ENCODE results near the gene NFU1.
A peak's percentile ranks its signal among the peaks of the same experiment; 100 is the strongest.

Gene NFU1

DNA sequence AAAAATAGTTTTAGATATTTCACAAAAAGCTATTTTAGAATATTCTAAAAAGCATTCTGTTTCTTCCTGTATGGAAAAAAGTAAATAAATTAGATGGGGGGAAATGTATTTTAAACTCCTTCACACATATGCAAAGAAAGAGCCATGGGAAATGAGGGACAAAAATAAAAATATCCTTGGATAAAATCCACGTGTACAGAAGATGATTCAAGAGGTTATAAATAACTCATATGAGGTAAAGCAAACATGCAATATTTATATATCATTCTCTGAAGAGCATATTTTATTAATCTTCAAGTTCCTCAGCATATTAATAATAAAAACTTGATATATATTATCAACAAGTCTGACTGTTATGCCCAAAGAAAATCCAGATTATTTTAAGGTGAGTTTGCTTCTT lies 41.4 kb downstream of the NFU1 start:
- Histone ChIP-seq H3K27me3 (ENCODE audit: insufficient read depth, low read depth, severe bottlenecking) (no peaks in the 10 kb centered on the region), H3K4me3 (ENCODE audit: low read depth, low read length) (no peak overlapping the region), H3K27ac (no peak overlapping the region), H3K9me3 (ENCODE audit: severe bottlenecking) (no peaks in the 10 kb centered on the region), H3K36me3 (peaks cover 40% of the 10 kb centered on the region)
- TF ChIP-seq, protein P1, sequence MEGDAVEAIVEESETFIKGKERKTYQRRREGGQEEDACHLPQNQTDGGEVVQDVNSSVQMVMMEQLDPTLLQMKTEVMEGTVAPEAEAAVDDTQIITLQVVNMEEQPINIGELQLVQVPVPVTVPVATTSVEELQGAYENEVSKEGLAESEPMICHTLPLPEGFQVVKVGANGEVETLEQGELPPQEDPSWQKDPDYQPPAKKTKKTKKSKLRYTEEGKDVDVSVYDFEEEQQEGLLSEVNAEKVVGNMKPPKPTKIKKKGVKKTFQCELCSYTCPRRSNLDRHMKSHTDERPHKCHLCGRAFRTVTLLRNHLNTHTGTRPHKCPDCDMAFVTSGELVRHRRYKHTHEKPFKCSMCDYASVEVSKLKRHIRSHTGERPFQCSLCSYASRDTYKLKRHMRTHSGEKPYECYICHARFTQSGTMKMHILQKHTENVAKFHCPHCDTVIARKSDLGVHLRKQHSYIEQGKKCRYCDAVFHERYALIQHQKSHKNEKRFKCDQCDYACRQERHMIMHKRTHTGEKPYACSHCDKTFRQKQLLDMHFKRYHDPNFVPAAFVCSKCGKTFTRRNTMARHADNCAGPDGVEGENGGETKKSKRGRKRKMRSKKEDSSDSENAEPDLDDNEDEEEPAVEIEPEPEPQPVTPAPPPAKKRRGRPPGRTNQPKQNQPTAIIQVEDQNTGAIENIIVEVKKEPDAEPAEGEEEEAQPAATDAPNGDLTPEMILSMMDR (IDR thresholded peaks at IDR 0.05; ENCODE audit: low read depth, low read length): no peak
- no peak for DNase-seq

DNA sequence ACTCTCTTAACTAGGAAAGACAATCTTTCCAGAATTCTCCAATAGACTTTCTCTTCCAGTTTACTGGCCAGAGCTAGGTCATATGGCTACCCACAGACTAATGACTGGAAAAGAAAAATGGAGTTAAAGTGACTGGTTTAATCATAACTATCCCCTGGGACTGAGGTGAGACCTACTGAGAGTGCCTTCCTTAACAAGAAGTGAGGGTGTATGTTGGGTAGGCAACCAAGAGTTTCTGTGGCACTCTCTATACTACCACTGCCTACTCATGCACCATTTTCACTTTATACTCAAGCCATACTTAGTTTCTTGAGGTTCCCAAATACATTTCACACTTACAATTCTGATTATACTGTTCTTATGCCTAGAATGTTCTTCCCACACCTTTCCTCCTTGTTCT lies 43.3 kb downstream of the NFU1 start:
- TF ChIP-seq, protein P1 (IDR thresholded peaks at IDR 0.05; ENCODE audit: low read depth, low read length): no peak
- Histone ChIP-seq H3K4me3 (ENCODE audit: low read depth, low read length) (no peak overlapping the region), H3K36me3 (peaks cover 30% of the 10 kb centered on the region), H3K27ac (no peak overlapping the region), H3K9me3 (ENCODE audit: severe bottlenecking) (no peaks in the 10 kb centered on the region), H3K27me3 (ENCODE audit: insufficient read depth, low read depth, severe bottlenecking) (no peaks in the 10 kb centered on the region)
- no peak for DNase-seq

DNA sequence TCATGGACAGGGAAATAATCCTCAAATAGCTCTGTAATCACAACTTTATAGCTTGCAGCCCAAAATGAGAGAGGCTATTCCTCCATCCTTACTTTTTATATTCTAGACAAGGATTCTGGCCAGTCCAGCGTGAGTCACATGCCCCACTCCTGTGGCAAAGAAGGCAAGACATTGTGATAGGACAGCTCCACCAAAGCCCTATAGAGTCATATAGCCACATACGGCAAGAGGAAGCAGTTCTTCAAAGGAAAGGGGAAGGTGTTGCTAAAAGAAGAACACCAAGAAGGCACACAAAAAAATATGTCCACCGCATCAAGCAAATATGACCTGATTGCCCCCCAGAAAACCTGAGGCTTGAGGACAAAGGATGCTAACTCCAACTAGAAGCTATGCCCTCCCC lies 46.8 kb downstream of the NFU1 start:
- Histone ChIP-seq H3K36me3 (peaks cover 16% of the 10 kb centered on the region), H3K4me3 (ENCODE audit: low read depth, low read length) (no peak overlapping the region), H3K27ac (no peak overlapping the region), H3K9me3 (ENCODE audit: severe bottlenecking) (no peaks in the 10 kb centered on the region), H3K27me3 (ENCODE audit: insufficient read depth, low read depth, severe bottlenecking) (no peaks in the 10 kb centered on the region)
- TF ChIP-seq, protein P1 (IDR thresholded peaks at IDR 0.05; ENCODE audit: low read depth, low read length): no peak
- no peak for DNase-seq

DNA sequence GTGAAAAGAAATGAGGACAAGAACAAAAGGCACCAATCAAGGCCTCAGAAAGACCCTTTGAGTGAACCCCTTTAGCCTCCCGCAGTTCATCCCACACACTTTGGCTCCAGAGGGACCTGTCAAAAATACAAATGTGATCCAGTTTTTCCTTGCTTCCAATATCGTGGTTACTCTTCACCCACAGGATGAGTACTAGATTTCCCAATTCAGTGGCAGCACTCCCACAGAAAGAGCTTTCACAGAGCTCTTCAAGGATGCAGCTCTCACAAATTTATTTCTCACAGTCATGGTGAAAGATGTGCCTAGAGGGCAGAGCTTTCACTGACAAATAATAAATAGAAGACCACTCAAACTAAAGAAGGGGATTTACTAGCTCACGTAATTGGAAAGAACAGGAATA lies 47.2 kb downstream of the NFU1 start:
- Histone ChIP-seq H3K9me3 (ENCODE audit: severe bottlenecking) (no peaks in the 10 kb centered on the region), H3K27ac (no peak overlapping the region), H3K36me3 (peaks cover 14% of the 10 kb centered on the region; the same call in 1 of the 2 replicates), H3K4me3 (ENCODE audit: low read depth, low read length) (no peak overlapping the region), H3K27me3 (ENCODE audit: insufficient read depth, low read depth, severe bottlenecking) (no peaks in the 10 kb centered on the region)
- TF ChIP-seq, protein P1 (IDR thresholded peaks at IDR 0.05; ENCODE audit: low read depth, low read length): no peak
- no peak for DNase-seq

DNA sequence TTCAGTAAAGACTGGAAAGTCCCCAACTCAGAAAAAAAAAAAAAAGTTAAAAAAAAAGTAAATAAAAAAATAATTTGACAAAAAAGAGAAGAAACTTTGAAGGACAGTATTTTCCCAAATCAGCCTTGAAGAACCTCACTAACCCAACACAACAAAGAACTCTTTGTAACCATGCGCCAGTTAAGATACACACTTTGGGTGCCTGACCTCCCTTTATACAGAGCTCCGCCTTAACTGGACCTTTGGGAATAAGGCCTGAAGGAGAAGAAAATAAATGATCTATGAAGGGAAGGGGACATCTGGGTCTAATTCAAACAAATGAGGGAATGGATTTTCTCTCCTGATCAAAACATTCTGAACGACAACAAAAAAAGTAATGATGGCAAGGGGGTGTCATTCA lies 48.0 kb downstream of the NFU1 start:
- Histone ChIP-seq H3K27ac (no peak overlapping the region), H3K4me3 (ENCODE audit: low read depth, low read length) (no peak overlapping the region), H3K27me3 (ENCODE audit: insufficient read depth, low read depth, severe bottlenecking) (no peaks in the 10 kb centered on the region), H3K36me3 (peaks cover 7% of the 10 kb centered on the region; the same call in 1 of the 2 replicates), H3K9me3 (ENCODE audit: severe bottlenecking) (no peaks in the 10 kb centered on the region)
- DNase-seq: no peak
- TF ChIP-seq, protein P1 (IDR thresholded peaks at IDR 0.05; ENCODE audit: low read depth, low read length): no peak

DNA sequence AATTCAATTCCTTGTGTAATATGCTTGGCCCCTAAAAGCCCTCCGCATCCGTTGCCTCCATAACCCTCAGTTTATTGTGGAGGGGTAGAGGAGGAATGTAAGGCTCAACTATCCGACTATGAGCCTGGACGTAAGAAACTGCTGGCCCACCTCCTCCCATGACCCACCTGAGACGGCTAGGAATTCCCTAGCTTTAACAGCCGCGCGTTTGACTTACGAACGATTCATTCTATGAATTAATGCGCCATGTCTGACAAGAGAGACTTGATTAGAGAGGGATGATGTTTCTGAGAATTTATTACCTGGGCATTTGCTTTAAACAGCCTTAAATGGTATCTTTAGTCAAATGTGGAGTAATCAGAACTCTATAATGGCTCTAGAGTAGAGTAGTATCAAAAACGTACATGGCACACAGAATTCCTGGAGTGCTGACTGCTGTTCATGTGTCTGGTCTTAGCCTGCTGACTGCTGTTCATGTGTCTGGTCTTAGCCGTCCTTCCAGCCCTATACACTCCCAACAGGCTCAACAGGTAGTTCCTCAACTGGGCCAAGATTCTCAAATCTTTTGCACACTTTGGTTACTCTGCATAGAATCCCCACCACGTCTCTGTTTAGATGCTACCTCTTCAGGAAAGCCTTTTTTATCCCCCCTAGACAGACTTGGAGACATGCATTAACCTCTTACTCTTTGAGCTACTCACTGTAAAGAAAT lies 49.3 kb downstream of the NFU1 start:
- DNase-seq: no peak
- peaks cover 6% of the 10 kb centered on the region; the same call in 1 of the 2 replicates for H3K36me3 ChIP-seq
- TF ChIP-seq, protein P1 (IDR thresholded peaks at IDR 0.05; ENCODE audit: low read depth, low read length): no peak
- H3K9me3 ChIP-seq (ENCODE audit: severe bottlenecking): no peaks in the 10 kb centered on the region
- H3K27me3 ChIP-seq (ENCODE audit: insufficient read depth, low read depth, severe bottlenecking): no peaks in the 10 kb centered on the region
- peak overlapping the region; percentile 71 for H3K4me3 ChIP-seq (ENCODE audit: low read depth, low read length)
- peak overlapping the region; percentile 70 for H3K27ac ChIP-seq

Measured in WERI-Rb-1 (cell line).